Measurements from ENCODE around the gene FLNB.

The FLNB gene

GRCh38 chr3:58074997-58075396 lies 66.8 kb downstream of the FLNB start:
- DNase-seq (ENCODE audit: low spot score) = no peak

GRCh38 chr3:58077596-58078285 lies 69.5 kb downstream of the FLNB start:
- no peak for DNase-seq (ENCODE audit: low spot score)

GRCh38 chr3:58078610-58079009 lies 70.4 kb downstream of the FLNB start:
- DNase-seq (ENCODE audit: low spot score) = no peak

GRCh38 chr3:58079773-58080172 lies 71.6 kb downstream of the FLNB start:
- DNase-seq (ENCODE audit: low spot score) = no peak

GRCh38 chr3:58082047-58082446 lies 73.8 kb downstream of the FLNB start:
- DNase-seq (ENCODE audit: low spot score) = no peak

- no peak for DNase-seq (ENCODE audit: low spot score)
Measured at GRCh38 chr3:58084166-58084565, 75.9 kb downstream of the FLNB start.

GRCh38 chr3:58084788-58085543 lies 76.7 kb downstream of the FLNB start:
- no peak for DNase-seq (ENCODE audit: low spot score)

- DNase-seq (ENCODE audit: low spot score) = no peak
Measured at GRCh38 chr3:58085616-58086015, 77.4 kb downstream of the FLNB start.

- DNase-seq (ENCODE audit: low spot score) = no peak
Measured at GRCh38 chr3:58088501-58088900, 80.3 kb downstream of the FLNB start.

GRCh38 chr3:58090351-58090750 lies 82.1 kb downstream of the FLNB start:
- no peak for DNase-seq (ENCODE audit: low spot score)

GRCh38 chr3:58092521-58092920 lies 84.3 kb downstream of the FLNB start:
- DNase-seq (ENCODE audit: low spot score) = no peak

- no peak for DNase-seq (ENCODE audit: low spot score)
Measured at GRCh38 chr3:58093574-58094195, 85.5 kb downstream of the FLNB start.

- no peak for DNase-seq (ENCODE audit: low spot score)
Measured at GRCh38 chr3:58094657-58095056, 86.4 kb downstream of the FLNB start.

- no peak for DNase-seq (ENCODE audit: low spot score)
Measured at GRCh38 chr3:58095603-58096138, 87.4 kb downstream of the FLNB start.

GRCh38 chr3:58098531-58098930 lies 90.3 kb downstream of the FLNB start:
- no peak for DNase-seq (ENCODE audit: low spot score)

- no peak for DNase-seq (ENCODE audit: low spot score)
Measured at GRCh38 chr3:58099865-58100264, 91.6 kb downstream of the FLNB start.

GRCh38 chr3:58101499-58102389 lies 93.5 kb downstream of the FLNB start:
- DNase-seq (ENCODE audit: low spot score) = no peak

GRCh38 chr3:58102390-58102750 lies 94.1 kb downstream of the FLNB start:
- DNase-seq (ENCODE audit: low spot score) = no peak

- no peak for DNase-seq (ENCODE audit: low spot score)
Measured at GRCh38 chr3:58102976-58103451, 94.8 kb downstream of the FLNB start.

- no peak for DNase-seq (ENCODE audit: low spot score)
Measured at GRCh38 chr3:58104151-58104550, 95.9 kb downstream of the FLNB start.

GRCh38 chr3:58104712-58105111 lies 96.5 kb downstream of the FLNB start:
- no peak for DNase-seq (ENCODE audit: low spot score)

- no peak for DNase-seq (ENCODE audit: low spot score)
Measured at GRCh38 chr3:58105196-58105595, 97.0 kb downstream of the FLNB start.
